GM19025 (cell line): ENCODE results near the gene CMTM7.
A peak's percentile ranks its signal among the peaks of the same experiment; 100 is the strongest.
"Not testable (repeated sequence)": the region's sequence is repeated elsewhere in the genome, so short reads cannot be mapped to it uniquely, and the experiment has no call there.

Experiments used
- ATAC-seq: cut with Tn5 transposase; IDR thresholded peaks from one replicate; pipeline ENCODE4 v1.9.1; 2021; ENCODE audit warnings: mild to moderate bottlenecking, low read depth, moderate library complexity; ENCODE audit not compliant: unreplicated experiment

Gene CMTM7

DNA sequence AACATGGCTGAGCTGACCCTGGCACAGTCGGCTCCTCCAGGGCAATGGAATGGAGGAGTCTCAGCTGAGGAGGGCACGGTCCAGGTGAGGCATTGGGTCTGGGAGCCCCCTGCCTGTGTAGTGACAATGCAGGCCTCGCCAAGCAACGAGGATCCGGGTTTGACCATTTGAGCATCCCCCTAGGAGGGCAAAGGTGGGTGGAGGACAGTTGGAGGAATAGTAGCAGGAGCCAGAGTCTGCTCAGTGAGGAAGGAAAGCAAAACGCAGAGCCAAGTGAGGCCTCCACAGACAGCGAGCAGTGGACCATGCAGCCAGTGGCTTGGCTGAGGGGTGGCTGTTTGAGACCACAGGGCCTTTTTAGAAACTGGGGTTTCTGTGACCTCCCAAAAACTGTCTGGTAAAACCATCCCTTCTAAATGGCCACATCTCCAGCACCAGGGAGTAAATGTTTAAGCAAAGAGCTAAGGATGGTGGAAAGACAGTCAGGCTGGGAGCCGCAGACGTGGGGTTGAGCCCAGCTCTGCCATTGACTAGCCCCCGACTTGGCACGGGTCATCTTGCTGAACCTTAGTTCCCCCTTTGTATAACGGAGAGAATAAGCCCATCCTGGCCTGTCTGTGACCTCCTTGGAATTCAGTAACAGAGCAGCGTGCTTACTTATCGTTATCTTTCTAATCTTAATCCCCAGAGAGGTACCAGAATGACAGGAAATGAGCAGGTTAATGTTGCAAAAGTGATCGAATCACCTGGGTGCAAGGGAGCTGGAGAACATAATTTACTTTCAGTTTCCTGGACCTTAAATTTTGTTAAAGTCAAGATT is 64.2 kb downstream of the CMTM7 start:
- no peak for ATAC-seq

DNA sequence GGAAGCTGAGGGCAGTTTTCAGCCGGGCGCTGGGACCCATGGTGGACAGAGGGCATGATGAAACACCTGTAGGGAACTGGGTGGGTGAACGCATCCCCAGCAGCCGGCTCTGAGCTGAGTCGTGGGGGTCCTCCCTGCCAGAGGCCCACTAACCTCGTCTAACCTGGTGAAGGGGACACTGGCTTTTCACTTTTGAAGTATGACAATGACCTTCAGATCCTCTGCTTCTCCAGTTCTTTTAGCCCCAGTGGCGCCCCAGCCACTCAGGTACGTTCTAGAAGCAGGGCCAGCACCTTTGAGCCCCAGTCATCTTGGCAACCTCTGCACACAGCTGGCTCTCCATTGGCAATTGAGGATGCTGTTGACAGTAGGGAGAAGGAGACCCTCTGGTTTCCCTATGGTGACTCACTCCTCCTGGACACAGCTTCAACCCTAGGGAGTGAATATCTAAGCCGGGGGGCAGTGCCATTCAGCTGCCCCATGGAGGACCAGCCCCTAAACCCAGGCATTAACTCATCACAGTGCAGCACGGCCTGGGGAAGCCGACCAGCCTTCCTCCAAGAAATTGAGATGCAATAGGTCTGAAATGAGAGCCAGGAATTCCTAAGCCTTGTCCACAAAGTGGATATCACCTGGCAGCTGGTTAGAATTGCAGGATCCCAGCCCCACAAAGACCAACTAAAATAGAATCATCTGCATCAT is 64.9 kb downstream of the CMTM7 start:
- ATAC-seq, result no peak

DNA sequence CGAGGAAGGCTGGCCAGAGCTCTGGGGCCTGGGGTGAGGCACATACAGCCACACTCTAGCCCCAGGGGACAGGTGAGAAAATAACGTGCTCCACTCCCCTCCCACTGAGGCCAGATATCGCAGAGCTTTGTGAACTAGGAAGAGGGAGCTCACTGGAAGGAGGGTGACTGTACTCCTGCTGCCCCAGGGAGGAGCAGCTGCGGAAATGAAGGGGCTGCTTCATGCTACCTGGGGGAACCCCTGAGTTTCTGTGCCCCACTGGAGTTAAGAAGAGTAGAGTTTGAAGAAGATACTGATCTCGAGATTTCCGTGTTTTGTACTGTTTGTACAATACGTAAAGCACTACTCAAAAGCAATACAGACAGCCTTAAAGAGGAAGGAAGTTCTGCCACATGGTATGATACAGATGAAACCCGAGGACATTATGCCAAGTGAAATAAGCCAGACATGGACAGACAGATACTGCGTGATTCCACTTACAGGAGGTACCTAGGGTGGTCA is 66.4 kb downstream of the CMTM7 start:
- ATAC-seq, result no peak

DNA sequence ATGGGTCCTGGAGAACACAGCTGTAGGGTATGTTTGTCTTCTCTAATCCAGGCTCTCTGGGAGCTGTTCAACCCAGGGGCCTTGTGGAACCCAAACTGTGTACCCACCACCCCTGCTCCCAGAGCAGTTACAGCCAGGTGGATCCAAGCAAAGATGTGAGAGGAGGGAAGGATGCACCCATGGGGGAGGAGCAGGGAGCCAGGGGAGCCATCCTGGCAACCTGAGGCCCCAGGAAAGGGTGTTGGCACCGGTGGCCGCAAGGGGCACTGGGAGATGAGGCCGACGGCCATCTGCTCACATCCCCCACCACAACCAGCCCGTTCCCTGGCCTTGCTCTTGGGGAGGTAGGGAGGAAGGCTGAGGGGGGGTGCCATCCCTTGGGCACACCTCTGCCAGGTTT is 67.8 kb downstream of the CMTM7 start:
- ATAC-seq, result no peak

DNA sequence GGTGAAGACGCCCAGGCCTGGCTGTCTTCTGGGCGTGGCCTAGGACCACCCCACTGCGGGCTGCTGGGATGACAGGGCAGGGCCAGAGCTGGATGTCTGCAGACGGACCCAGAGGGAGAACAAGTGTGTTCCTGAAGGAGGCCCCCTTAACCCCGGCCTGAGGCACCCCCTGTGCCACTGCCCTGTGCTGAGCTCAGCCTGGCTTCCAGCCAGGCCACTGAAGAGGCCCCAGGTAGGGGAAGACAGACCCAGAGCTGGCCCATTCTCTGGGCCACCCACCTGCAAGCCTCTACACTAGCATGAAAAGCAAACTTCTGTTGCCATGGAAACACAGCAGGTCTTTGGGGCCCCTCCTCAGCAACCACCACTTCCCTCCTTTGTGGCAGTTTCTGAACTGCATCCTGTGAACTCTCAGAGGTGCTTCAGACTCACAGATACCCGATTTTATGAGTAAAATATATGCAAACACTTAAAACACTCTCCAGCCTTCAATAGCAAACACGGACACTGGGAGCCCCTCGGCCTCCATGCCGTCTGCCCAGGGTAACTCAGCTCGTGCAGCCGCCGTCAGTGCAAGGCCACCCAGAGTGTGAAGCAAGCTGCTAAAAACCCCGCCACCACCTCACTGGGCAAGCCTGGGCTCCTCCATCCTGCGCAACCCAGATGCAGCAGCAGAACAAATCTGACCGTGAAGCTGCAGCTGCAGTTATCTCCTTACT is 68.5 kb downstream of the CMTM7 start:
- ATAC-seq, result peak; percentile 53

DNA sequence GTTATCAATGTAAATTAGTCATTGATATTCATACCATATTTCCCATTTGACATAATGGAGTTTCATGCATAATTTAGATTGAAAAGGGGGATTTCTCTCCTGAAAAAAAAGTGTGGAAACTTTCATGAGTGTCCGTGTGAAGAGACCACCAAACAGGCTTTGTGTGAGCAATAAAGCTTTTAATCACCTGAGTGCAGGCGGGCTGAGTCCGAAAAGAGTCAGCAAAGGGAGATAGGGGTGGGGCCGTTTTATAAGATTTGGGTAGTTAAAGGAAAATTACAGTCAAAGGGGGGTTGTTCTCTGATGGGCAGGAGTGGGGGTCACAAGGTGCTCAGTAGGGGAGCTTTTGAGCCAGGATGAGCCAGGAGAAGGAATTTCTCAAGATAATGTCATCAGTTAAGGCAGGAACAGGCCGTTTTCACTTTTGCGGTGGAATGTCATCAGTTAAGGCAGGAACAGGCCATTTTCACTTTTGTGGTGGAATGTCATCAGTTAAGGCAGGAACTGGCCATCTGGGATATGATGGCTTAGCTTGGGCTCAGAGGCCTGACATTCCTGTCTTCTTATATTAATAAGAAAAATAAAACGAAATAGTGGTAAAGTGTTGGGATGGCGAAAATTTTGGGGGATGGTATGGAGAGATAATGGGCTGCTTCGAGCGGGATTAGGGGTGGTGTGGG is 69.3 kb downstream of the CMTM7 start:
- ATAC-seq, result not testable (repeated sequence)

DNA sequence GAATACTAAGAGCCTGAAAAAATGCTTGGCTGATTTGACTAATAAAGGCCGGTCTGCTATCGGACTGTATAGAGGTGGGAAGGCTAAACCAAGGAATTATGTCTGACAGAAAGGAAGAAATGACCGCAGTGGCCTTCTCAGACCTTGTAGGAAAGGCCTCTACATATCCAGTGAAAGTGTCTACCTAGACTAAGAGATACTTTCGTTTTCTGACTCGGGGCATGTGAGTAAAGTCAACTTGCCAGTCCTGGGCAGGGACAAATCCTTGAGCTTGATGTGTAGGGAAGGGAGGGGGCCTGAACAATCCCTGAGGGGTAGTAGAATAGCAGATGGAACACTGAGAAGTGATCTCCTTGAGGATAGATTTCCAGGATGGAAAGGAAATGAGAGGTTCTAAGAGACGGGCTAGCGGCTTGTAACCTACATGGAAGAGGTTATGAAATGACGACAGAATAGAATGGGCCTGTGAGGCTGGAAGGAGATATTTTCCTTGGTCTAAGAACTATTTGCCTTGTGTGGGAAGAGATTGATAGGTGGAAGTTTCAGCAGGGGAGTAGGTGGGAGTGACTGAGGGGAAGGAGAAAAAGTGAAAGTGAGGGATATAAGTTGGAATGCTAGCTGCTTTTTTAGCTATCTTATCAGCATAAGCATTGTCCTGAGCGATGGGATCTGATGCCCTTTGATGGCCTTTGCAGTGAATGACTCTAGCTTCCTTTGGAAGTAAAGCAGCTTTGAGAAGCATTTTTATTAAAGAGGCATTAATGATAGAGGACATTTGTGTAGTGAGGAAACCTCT is 70.7 kb downstream of the CMTM7 start:
- ATAC-seq, result not testable (repeated sequence)

DNA sequence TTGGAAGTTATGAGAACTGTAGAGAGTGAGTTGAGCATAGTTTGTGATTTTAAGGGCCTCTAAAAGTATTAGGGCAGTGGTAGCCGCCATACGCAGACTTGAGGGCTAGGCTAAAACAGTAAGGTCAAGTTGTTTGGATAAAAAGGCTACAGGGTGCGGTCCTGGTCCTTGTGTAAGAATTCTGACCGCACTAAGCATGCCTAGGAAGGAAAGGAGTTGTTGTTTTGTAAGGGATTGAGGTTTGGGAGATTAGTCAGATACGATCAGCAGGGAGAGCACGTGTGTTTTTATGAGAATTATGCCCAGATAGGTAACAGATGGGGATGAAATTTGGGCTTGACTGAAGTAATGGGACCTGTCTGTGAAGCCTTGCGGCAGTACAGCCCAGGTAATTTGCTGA is 71.8 kb downstream of the CMTM7 start:
- ATAC-seq, result not testable (repeated sequence)

DNA sequence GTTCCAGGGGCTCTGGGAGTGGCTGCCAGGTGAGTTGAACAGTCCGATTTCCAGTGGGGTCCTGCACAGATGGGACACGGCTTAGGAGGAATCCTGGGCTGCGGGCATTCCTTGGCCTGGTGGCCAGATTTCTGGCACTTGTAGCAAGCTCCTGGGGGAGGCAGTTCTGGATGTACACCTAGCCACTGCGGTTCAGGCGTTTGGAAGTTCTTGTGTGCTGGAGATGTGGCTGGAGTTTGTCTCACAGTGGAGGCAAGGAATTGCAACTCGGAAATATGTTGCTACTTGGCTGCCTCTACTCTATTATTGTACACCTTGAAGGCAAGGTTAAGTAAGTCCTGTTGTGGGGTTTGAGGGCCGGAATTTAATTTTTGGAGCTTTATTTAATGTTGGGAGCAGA is 73.1 kb downstream of the CMTM7 start:
- not testable (repeated sequence) for ATAC-seq

DNA sequence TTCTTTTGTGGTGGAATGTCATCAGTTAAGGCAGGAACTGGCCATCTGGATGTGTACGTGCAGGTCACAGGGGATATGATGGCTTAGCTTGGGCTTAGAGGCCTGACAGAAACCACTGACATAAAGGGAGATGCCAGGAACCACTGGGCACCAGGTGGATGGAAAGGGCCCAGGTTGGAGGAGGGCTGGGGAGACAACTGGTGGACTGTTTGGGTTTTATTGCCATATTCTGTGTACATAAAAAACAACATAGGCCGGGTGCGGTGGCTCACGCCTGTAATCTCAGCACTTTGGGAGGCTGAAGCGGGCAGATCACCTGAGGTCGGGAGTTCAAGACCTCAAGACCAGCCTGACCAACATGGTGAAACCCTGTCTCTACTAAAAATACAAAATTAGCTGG is 75.2 kb downstream of the CMTM7 start:
- not testable (repeated sequence) for ATAC-seq

DNA sequence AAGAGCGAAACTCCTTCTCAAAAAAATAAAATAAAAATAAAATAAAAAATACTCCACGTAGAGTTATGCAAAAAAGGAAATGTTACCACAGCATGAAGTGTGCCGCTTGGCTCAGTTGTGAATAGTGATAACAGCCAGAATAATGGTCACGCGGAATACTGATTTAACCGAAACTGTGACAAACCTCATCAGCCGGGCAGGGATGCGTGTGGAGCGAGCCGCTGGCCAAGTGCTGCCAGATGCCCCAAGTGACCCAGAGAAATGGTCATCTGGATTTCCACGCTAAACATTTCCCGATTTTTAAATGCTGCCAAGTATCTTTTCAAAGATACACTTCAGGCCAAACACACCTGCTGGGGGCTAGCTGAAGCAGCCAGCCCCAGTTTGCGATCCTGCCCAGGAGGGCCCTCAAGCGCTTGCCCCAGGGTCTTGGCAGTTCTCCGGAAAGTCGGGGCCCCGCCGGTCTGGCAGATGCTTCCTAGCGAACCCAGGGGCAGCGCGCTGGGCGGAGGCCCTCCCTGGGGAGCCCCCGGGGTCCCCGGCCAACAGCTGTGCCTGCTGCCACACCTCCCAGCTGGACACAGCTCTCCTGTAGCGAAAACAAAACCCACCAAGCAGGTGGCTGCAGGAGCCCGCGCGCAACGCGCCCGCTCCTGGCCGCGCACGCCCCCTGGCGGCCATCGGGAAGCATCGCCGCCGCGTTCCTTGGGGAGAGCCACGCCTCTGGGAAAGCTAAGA is 75.8 kb downstream of the CMTM7 start:
- ATAC-seq, result peak; percentile 61

DNA sequence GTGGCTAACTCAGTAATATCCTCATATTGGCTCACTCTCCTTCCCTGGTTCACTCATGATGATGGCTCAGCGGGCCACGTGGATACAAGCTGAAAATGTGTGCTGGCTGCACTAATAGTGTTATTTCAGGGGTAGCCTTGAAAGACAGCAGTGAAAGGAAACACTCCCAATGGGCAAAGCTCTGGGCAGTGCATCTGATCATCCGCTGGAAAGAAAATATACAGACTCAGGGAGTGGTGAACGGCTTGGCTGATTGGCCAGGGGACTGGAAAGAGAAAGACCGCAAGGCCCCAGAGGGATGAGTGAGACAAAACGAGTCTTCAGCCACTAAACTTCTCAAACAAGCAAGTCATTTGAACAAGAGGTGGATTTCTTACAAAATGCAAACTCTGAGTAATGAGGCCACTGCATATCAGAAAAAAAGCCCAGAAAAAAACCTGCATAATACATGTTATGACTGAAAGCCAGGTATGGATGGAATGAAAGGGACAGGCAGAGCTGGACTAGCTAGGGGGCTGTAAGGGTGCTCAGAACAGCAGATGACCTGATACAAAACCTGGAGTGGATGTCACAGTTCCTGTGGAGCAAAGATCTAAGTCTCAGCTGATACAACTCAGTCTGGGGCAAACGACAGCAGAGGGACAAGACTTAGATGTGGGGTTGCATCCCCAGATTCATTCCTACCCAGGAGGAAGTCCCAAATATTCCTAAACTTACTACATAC is 77.7 kb downstream of the CMTM7 start:
- peak; percentile 24 for ATAC-seq

DNA sequence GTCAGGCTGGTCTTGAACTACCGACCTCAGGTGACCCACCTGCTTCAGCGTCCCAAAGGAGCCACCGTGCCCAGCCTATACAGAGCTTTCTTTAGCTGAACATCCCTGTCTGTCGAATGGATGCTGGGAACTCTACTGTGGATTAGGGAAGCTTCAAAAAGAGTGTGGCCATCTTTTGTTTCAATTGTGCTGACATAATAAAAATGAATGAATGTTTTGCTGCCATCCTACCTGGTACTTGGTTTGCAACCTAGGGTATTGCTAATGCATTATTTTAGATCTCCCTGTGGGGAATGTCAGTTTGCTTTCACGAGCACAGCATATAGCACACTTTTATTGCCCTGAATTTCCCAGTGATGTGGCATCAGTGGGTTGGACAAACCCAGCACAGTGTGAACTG is 78.7 kb downstream of the CMTM7 start:
- ATAC-seq, result no peak

DNA sequence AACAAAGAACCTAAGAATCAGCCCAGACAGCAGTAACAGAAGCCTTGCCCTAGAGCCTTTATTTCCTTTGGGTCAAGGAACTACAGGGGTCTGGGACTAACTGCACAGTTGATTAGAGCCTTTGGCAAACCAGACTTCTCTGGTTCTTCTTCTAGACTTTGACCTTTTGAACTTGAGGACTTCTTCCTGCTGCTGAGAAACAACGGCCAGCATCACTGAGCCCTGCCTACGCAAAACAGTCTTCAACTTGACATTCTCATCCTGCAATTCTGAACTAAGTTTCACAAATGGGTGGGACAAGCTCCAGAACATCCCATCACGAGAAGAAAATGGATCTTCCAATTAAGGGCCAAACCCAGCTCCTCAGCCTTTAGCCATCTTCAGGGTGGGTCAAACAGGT is 79.6 kb downstream of the CMTM7 start:
- ATAC-seq, result no peak

DNA sequence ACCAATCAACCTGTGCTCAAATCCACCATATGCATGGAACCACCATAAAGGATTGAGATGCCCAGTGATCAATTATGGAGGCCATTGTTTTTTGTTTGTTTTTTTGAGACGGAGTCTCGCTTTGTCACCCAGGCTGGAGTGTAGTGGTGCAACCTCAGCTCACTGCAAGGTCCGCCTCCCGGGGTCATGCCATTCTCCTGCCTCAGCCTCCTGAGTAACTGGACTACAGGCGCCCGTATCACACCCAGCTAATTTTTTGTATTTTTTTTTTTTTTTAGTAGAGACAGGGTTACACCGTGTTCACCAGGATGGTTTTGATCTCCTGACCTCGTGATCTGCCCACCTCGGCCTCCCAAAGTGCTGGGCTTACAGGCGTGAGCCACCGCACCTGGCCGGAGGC is 80.5 kb downstream of the CMTM7 start:
- ATAC-seq, result not testable (repeated sequence)

DNA sequence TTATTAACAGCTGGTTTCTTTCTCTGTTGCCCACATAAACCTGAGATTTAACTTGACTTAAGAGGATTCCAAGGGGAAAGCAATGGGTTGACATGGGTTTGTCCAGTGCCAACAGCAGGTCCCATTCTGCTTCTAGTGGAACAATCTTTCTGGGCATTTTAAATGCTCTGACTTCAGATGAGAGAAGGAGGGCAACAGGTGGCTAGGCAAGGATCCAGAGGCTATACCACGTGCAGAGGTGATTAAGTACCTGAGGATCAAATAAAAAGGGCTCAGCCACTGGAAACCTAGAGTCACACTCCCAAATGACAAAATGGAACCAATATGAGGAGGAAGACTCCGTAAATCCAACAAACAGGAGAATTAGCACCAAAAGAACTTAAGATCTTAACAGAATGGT is 82.5 kb downstream of the CMTM7 start:
- no peak for ATAC-seq

DNA sequence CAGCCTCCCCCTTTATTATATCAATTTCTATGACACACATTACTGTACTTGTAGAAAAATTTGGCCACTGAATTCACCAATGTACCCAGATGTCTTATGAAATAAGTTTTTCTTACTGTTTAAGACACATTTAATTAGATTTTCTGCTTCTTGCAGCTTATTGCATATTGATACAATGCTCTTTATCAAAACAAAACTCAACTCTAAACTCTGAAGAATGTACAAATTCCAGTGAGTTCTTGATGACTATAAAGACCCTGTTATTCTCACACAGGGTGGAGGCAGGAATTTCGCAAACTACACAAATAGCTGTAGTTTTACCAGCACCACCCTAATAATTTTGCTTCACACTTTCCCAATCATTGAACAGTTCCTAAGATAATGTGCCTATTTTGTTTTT is 89.0 kb downstream of the CMTM7 start:
- no peak for ATAC-seq

DNA sequence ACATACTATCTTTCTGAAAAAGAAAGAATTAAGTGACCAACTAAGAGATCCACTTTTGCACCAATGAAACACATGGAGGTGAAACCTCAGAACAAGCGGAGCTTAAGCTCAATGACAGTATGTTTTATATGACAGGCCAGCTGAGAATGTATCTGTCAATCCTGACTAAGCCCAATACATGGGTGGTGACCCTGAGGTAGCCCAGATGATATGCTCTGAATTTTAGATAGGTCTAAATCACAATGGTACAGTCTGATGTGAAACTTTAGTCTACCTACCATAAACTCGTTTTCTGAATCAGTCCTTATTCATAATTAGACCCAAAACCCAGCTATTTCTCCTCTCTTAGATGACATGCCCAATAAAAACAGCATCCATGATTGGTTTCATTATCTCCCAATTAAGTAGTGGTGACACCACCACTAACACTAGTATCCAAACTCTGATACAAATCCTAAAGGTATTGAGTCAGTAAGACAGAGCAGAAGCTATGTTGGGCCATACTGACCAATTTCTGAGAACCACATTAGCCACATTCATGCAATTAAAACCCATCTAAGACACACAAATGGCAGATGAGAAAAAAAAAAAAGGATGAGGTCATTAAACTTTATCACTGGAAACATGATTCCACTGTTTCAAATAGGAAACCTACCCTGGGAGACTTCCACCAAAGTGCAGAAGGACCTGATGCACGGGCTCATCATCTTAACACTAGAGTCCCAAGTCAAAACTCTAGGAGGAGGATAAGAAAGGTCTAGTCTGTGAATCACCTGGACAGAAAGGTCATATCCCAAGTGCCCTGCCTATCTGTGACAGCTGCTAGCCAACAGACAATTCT is 90.4 kb downstream of the CMTM7 start:
- ATAC-seq, result no peak
